ENCODE data around the gene EXOC4.

Gene EXOC4

GRCh38 chr7:133386205-133386604 is 133.3 kb downstream of the EXOC4 start:
- ChIA-PET CTCF (interaction anchor here (1.3 kb wide), 1 partner anchor 12 kb away, joined by 3 read pairs; no protein-coding TSS in a partner anchor), POLR2A (no interaction called here)
- no peak for TF ChIP-seq CTCF (IDR thresholded peaks at IDR 0.05; ENCODE audit: control extremely low read depth, extremely low read depth, low read depth, missing control alignments)
- DNase-seq (ENCODE audit: extremely low spot score): no peak

GRCh38 chr7:133389727-133390126 is 136.8 kb downstream of the EXOC4 start:
- no peak for TF ChIP-seq CTCF (IDR thresholded peaks at IDR 0.05; ENCODE audit: control extremely low read depth, extremely low read depth, low read depth, missing control alignments)
- ChIA-PET POLR2A (no interaction called here), CTCF (interaction anchor here (1.2 kb wide), 1 partner anchor 159 kb away, joined by 3 read pairs; no protein-coding TSS in a partner anchor)
- DNase-seq (ENCODE audit: extremely low spot score): no peak

DNA sequence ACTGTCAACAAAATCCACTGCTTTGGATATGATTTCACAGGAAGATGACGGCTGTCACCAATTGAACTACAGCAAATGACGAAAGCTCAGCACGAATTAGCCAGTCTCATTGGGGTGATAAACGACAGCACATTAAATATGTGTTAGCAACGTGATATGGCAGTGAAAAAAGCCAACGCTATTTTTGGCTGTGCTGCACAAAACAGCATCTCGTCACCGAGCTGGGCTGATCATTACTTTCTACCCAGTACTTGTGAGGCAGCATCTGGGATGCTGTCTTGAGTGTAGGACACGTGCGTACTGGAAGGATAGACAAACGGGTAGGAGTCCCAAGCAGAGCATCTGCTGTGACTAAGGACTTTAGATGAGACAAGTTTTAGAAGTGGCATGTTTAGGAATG is 138.3 kb downstream of the EXOC4 start:
- ChIA-PET POLR2A (no interaction called here), CTCF (interaction anchor here (1.2 kb wide), 1 partner anchor 161 kb away, joined by 3 read pairs; no protein-coding TSS in a partner anchor)
- no peak for DNase-seq (ENCODE audit: extremely low spot score)
- no peak for TF ChIP-seq CTCF (IDR thresholded peaks at IDR 0.05; ENCODE audit: control extremely low read depth, extremely low read depth, low read depth, missing control alignments)

DNA sequence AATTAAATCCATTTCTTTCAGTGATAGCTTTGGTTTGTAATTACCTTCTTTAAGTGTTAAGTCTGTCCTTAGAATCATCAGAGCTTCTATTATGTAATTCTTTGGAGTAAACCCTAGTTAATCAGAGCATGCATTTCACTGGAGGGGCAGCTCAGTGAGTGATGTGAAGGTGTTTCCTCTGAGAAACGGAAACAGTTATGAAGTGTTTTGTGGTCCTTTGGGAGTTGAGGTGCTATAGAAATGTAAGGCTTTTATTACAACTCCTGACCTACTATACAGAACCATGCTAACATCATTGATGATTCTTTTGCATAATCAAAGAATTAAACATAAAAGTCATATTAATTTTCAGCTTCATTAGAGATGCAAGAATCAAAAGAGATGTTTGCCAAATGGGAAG is 141.5 kb downstream of the EXOC4 start:
- CTCF ChIA-PET: interaction anchor here (1.5 to 2.8 kb wide), 5 partner anchors 9 to 50 kb away, joined by 3 to 9 read pairs (median 4); no protein-coding TSS in a partner anchor
- TF ChIP-seq CTCF (IDR thresholded peaks at IDR 0.05; ENCODE audit: control extremely low read depth, extremely low read depth, low read depth, missing control alignments): no peak
- POLR2A ChIA-PET: no interaction called here
- no peak for DNase-seq (ENCODE audit: extremely low spot score)

GRCh38 chr7:133395551-133395950 is 142.7 kb downstream of the EXOC4 start:
- DNase-seq (ENCODE audit: extremely low spot score): no peak
- POLR2A ChIA-PET: no interaction called here
- CTCF ChIA-PET: interaction anchor here (1.7 to 2.8 kb wide), 3 partner anchors 8 to 39 kb away, joined by 4 to 9 read pairs (median 6); no protein-coding TSS in a partner anchor
- TF ChIP-seq CTCF (IDR thresholded peaks at IDR 0.05; ENCODE audit: control extremely low read depth, extremely low read depth, low read depth, missing control alignments): no peak

- no peak for DNase-seq (ENCODE audit: extremely low spot score)
- CTCF ChIA-PET: interaction anchor here (0.9 to 1.3 kb wide), 3 partner anchors 9 to 45 kb away, joined by 3 read pairs; no protein-coding TSS in a partner anchor
- TF ChIP-seq CTCF (IDR thresholded peaks at IDR 0.05; ENCODE audit: control extremely low read depth, extremely low read depth, low read depth, missing control alignments): no peak
- POLR2A ChIA-PET: no interaction called here
Observed at GRCh38 chr7:133398506-133398905, 145.6 kb downstream of the EXOC4 start.

Measured in GM10248 (cell line).